ENCODE measurements around the gene SYTL3. TPM values are rescaled to one million over a fixed set of nuclear protein-coding genes. Genes with fewer than 3 reads are reported as not detected.

The SYTL3 gene
- total RNA-seq, 3 donors from 2014 or later (not counting 1 experiment from before 2014, with no cell fraction given) = 84.1 to 143 (median 89.0) TPM

DNA sequence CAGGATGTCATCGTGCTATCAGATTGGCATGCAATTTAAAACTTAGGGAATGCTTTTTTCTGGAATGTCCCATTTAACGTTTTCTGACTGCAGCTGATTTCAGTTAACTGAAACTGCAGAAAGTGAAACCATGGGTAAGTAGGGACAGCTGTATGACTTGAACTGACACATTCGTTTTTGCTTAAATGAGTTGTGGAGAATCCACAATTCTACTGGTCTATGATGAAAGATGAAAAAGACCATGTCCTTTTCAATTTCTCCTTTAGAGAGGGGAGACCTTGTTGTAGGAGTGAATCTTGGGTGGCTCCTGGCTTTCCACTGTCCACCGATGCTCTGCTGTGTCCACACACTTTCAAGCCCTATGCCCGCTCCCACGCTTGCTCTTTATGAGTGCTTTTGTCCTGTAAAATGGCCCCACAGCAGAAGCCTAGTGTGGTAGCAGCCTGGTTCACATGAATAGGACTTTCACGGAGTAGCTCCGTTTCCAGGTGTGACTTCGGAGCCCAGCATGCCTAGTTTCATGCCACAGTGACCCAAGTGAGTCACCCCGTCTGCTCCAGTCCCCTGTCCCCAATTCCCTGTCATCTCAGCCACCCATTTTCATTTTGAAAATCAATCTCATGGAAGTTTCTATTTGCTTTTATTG is 27.2 kb upstream of the SYTL3 start:
- no peaks in the 10 kb centered on the region for H3K27me3 ChIP-seq (ENCODE audit: control insufficient read depth, insufficient read depth, low read length)
- no peaks in the 10 kb centered on the region for H3K9me3 ChIP-seq (ENCODE audit: control insufficient read depth, insufficient read depth, low read length)
- Mint-ChIP-seq H3K4me3 (no peak overlapping the region), H3K27me3 (ENCODE audit: low read depth in 2 of 2) (no peaks in the 10 kb centered on the region), H3K9me3 (peaks cover 4 to 6% of the 10 kb centered on the region in 2 donors), H3K4me1 (peaks cover 33 to 38% of the 10 kb centered on the region in 2 donors), H3K36me3 (peaks cover 14% of the 10 kb centered on the region), H3K27ac (peak overlapping the region; percentile 58 to 75)
- peaks cover 69% of the 10 kb centered on the region for H3K36me3 ChIP-seq (ENCODE audit: control insufficient read depth, insufficient read depth, low read length)
- no peaks in the 10 kb centered on the region for H3K4me1 ChIP-seq (ENCODE audit: control insufficient read depth, insufficient read depth, low read length)
- TF ChIP-seq CTCF (IDR thresholded peaks at IDR 0.05) = no peak
- H3K4me3 ChIP-seq (ENCODE audit: low read length) = no peak overlapping the region
- no peak overlapping the region for H3K27ac ChIP-seq (ENCODE audit: low read length)
- DNase-seq = no peak
- intact Hi-C loops (cut with micrococcal nuclease) = no loop called here
- 90% methylated on average over 10 of the region's 10 CpGs for WGBS (ENCODE audit: insufficient coverage)
- no peak for ATAC-seq

GRCh38 chr6:158624684-158625682 is 24.9 kb upstream of the SYTL3 start:
- H3K27ac Mint-ChIP-seq = peak overlapping the region; percentile 82 to 90

GRCh38 chr6:158625881-158626305 is 24.0 kb upstream of the SYTL3 start:
- Mint-ChIP-seq H3K27me3 (ENCODE audit: low read depth in 2 of 2) (no peaks in the 10 kb centered on the region), H3K9me3 (peaks cover 4 to 6% of the 10 kb centered on the region in 2 donors), H3K27ac (peak overlapping the region; percentile 82 to 90), H3K36me3 (peaks cover 14% of the 10 kb centered on the region), H3K4me1 (peaks cover 37 to 41% of the 10 kb centered on the region in 2 donors), H3K4me3 (no peak overlapping the region)
- Histone ChIP-seq H3K4me3 (ENCODE audit: low read length) (no peak overlapping the region), H3K27me3 (ENCODE audit: control insufficient read depth, insufficient read depth, low read length) (no peaks in the 10 kb centered on the region), H3K36me3 (ENCODE audit: control insufficient read depth, insufficient read depth, low read length) (peaks cover 87% of the 10 kb centered on the region), H3K4me1 (ENCODE audit: control insufficient read depth, insufficient read depth, low read length) (no peaks in the 10 kb centered on the region), H3K9me3 (ENCODE audit: control insufficient read depth, insufficient read depth, low read length) (no peaks in the 10 kb centered on the region), H3K27ac (ENCODE audit: low read length) (no peak overlapping the region)
- WGBS (ENCODE audit: insufficient coverage) = 98% methylated on average over 15 of the region's 15 CpGs
- ATAC-seq = no peak
- intact Hi-C loops (cut with micrococcal nuclease) = no loop called here
- DNase-seq = no peak
- no peak for TF ChIP-seq CTCF (IDR thresholded peaks at IDR 0.05)

More at GRCh38 chr6:158624684-158625682, 24.9 kb upstream of the SYTL3 start:
- Mint-ChIP-seq H3K27me3 (ENCODE audit: low read depth in 2 of 2) (no peaks in the 10 kb centered on the region), H3K9me3 (peaks cover 4 to 6% of the 10 kb centered on the region in 2 donors), H3K36me3 (peaks cover 14% of the 10 kb centered on the region), H3K4me1 (peaks cover 37 to 40% of the 10 kb centered on the region in 2 donors), H3K4me3 (no peak overlapping the region)
- no peaks in the 10 kb centered on the region for H3K9me3 ChIP-seq (ENCODE audit: control insufficient read depth, insufficient read depth, low read length)
- no peak overlapping the region for H3K27ac ChIP-seq (ENCODE audit: low read length)
- H3K4me1 ChIP-seq (ENCODE audit: control insufficient read depth, insufficient read depth, low read length) = no peaks in the 10 kb centered on the region
- 97% methylated on average over 25 of the region's 25 CpGs for WGBS (ENCODE audit: insufficient coverage)
- H3K4me3 ChIP-seq (ENCODE audit: low read length) = no peak overlapping the region
- H3K36me3 ChIP-seq (ENCODE audit: control insufficient read depth, insufficient read depth, low read length) = peaks cover 85% of the 10 kb centered on the region
- no peaks in the 10 kb centered on the region for H3K27me3 ChIP-seq (ENCODE audit: control insufficient read depth, insufficient read depth, low read length)
- ATAC-seq (no peak), DNase-seq (no peak)
- TF ChIP-seq CTCF (IDR thresholded peaks at IDR 0.05) = no peak
- intact Hi-C loops (cut with micrococcal nuclease) = no loop called here
